Measurements from ENCODE around the gene RMND1.
"Not testable (repeated sequence)": the region's sequence is repeated elsewhere in the genome, so short reads cannot be mapped to it uniquely, and the experiment has no call there.

The RMND1 gene

GRCh38 chr6:151370509-151371078 is 81.3 kb downstream of the RMND1 start:
- TF ChIP-seq MYC (IDR thresholded peaks at IDR 0.05; ENCODE audit: low read depth, low read length) (no peak), MAX (IDR thresholded peaks at IDR 0.05; ENCODE audit: low read depth, low read length) (no peak), POLR2A (IDR thresholded peaks at IDR 0.05; ENCODE audit: extremely low read depth, insufficient read length) (no peak), CTCF (IDR thresholded peaks at IDR 0.05; ENCODE audit: low read depth, low read length) (no peak)
- DNase-seq (ENCODE audit: low read depth): no peak
- H3K4me3 ChIP-seq (ENCODE audit: low read depth, low read length): no peak overlapping the region

GRCh38 chr6:151365233-151365632 is 86.7 kb downstream of the RMND1 start:
- no peak for TF ChIP-seq POLR2A (IDR thresholded peaks at IDR 0.05; ENCODE audit: extremely low read depth, insufficient read length)
- TF ChIP-seq CTCF (IDR thresholded peaks at IDR 0.05; ENCODE audit: low read depth, low read length): no peak
- no peak for TF ChIP-seq MAX (IDR thresholded peaks at IDR 0.05; ENCODE audit: low read depth, low read length)
- TF ChIP-seq MYC (IDR thresholded peaks at IDR 0.05; ENCODE audit: low read depth, low read length): no peak
- no peak overlapping the region for H3K4me3 ChIP-seq (ENCODE audit: low read depth, low read length)
- no peak for DNase-seq (ENCODE audit: low read depth)

GRCh38 chr6:151359486-151359885 is 92.4 kb downstream of the RMND1 start:
- no peak for DNase-seq (ENCODE audit: low read depth)
- TF ChIP-seq MYC (IDR thresholded peaks at IDR 0.05; ENCODE audit: low read depth, low read length) (no peak), POLR2A (IDR thresholded peaks at IDR 0.05; ENCODE audit: extremely low read depth, insufficient read length) (no peak), CTCF (IDR thresholded peaks at IDR 0.05; ENCODE audit: low read depth, low read length) (no peak), MAX (IDR thresholded peaks at IDR 0.05; ENCODE audit: low read depth, low read length) (no peak)

GRCh38 chr6:151358475-151358874 is 93.5 kb downstream of the RMND1 start:
- H3K4me3 ChIP-seq (ENCODE audit: low read depth, low read length): no peak overlapping the region
- no peak for DNase-seq (ENCODE audit: low read depth)
- TF ChIP-seq MYC (IDR thresholded peaks at IDR 0.05; ENCODE audit: low read depth, low read length): no peak
- TF ChIP-seq CTCF (IDR thresholded peaks at IDR 0.05; ENCODE audit: low read depth, low read length): no peak

More at GRCh38 chr6:151359486-151359885, 92.4 kb downstream of the RMND1 start:
- no peak overlapping the region for H3K4me3 ChIP-seq (ENCODE audit: low read depth, low read length)

GRCh38 chr6:151357758-151358436 is 94.0 kb downstream of the RMND1 start:
- no peak for DNase-seq (ENCODE audit: low read depth)
- no peak for TF ChIP-seq MYC (IDR thresholded peaks at IDR 0.05; ENCODE audit: low read depth, low read length)
- no peak overlapping the region for H3K4me3 ChIP-seq (ENCODE audit: low read depth, low read length)

- not testable (repeated sequence) for DNase-seq (ENCODE audit: low read depth); H3K4me3 ChIP-seq (ENCODE audit: low read depth, low read length)
Measured at GRCh38 chr6:151356983-151357382, 94.9 kb downstream of the RMND1 start.
